GM21528 (cell line): ENCODE measurements around the gene PPARA.
"Not testable (repeated sequence)": the region's sequence is repeated elsewhere in the genome, so short reads cannot be mapped to it uniquely, and the experiment has no call there.

ENCODE experiments used
- ATAC-seq: cut with Tn5 transposase; IDR thresholded peaks from one replicate; pipeline ENCODE4 v1.9.1; 2021; ENCODE audit warnings: mild to moderate bottlenecking, moderate library complexity; ENCODE audit not compliant: unreplicated experiment, low FRiP score

Gene PPARA

GRCh38 chr22:46125816-46126765, 24.2 kb upstream of the PPARA start:
- no peak for ATAC-seq

- no peak for ATAC-seq
Measured at GRCh38 chr22:46126853-46127385, 23.4 kb upstream of the PPARA start.

GRCh38 chr22:46127556-46127955, 22.8 kb upstream of the PPARA start:
- ATAC-seq = no peak

GRCh38 chr22:46128606-46129005, 21.7 kb upstream of the PPARA start:
- ATAC-seq = no peak

- ATAC-seq = no peak
Measured at GRCh38 chr22:46129390-46130041, 20.8 kb upstream of the PPARA start.

- ATAC-seq = no peak
Measured at GRCh38 chr22:46131151-46131587, 19.2 kb upstream of the PPARA start.

GRCh38 chr22:46132193-46132829, 18.0 kb upstream of the PPARA start:
- not testable (repeated sequence) for ATAC-seq

- no peak for ATAC-seq
Measured at GRCh38 chr22:46132830-46133587, 17.3 kb upstream of the PPARA start.

- no peak for ATAC-seq
Measured at GRCh38 chr22:46133588-46133855, 16.8 kb upstream of the PPARA start.

GRCh38 chr22:46134111-46134705, 16.1 kb upstream of the PPARA start:
- ATAC-seq = no peak

- no peak for ATAC-seq
Measured at GRCh38 chr22:46135611-46136485, 14.5 kb upstream of the PPARA start.

GRCh38 chr22:46136486-46137217, 13.7 kb upstream of the PPARA start:
- ATAC-seq = no peak

GRCh38 chr22:46137218-46137766, 13.0 kb upstream of the PPARA start:
- no peak for ATAC-seq

- ATAC-seq = no peak
Measured at GRCh38 chr22:46138058-46138797, 12.1 kb upstream of the PPARA start.

GRCh38 chr22:46139417-46139816, 10.9 kb upstream of the PPARA start:
- ATAC-seq = not testable (repeated sequence)

GRCh38 chr22:46139895-46140350, 10.4 kb upstream of the PPARA start:
- ATAC-seq = no peak
